SK-N-SH treated with all-trans-retinoic acid at 6 μM for 48 hours (cell line): ENCODE results near the gene SIPA1.

Source experiments
- ATAC-seq: fragments of 200-7000 bp; cut with Tn5 transposase; 3 replicates; pipeline ENCODE4 v1.9.1; 2020; ENCODE audit warnings: mild to moderate bottlenecking, moderate library complexity
- ARNTL ChIP-seq: fragments of 450-650 bp; formaldehyde crosslinking; IDR thresholded peaks from 2 replicates; pipeline ENCODE4 v1.5.0; 2020; ENCODE audit warnings: low read depth, mild to moderate bottlenecking, moderate library complexity, borderline replicate concordance
- BACH2 ChIP-seq: fragments of 250-450 bp; sonication (Bioruptor Pico); IDR thresholded peaks from 2 replicates; pipeline ENCODE4 v1.9.0; 2021; ENCODE audit warnings: mild to moderate bottlenecking, borderline replicate concordance
- ESRRG ChIP-seq: fragments of 250-450 bp; sonication (Bioruptor Pico); IDR thresholded peaks from 2 replicates; pipeline ENCODE4 v1.6.1; 2021; ENCODE audit warnings: mild to moderate bottlenecking
- GLIS3 ChIP-seq: fragments of 250-450 bp; sonication (Bioruptor Pico); IDR thresholded peaks from 2 replicates; pipeline ENCODE4 v1.5.0; 2020; ENCODE audit warnings: mild to moderate bottlenecking, moderate library complexity
- ISL1 ChIP-seq: fragments of 250-450 bp; sonication (Bioruptor Pico); IDR thresholded peaks from 2 replicates; pipeline ENCODE4 v2.1.2; 2022; ENCODE audit warnings: mild to moderate bottlenecking, moderate library complexity
- OSR1 ChIP-seq: fragments of 250-450 bp; sonication (Bioruptor Pico); IDR thresholded peaks from 2 replicates; pipeline ENCODE4 v1.8.0; 2022; ENCODE audit warnings: moderate library complexity, mild to moderate bottlenecking, inconsistent platforms
- PPARA ChIP-seq: fragments of 250-450 bp; sonication (Bioruptor Pico); IDR thresholded peaks from 2 replicates; pipeline ENCODE4 v1.5.0; 2020; ENCODE audit warnings: mild to moderate bottlenecking, borderline replicate concordance
- RARB ChIP-seq: fragments of 250-450 bp; sonication (Bioruptor Pico); IDR thresholded peaks from 2 replicates; pipeline ENCODE4 v1.8.0; 2021; ENCODE audit warnings: mild to moderate bottlenecking, moderate library complexity
- SNAI2 ChIP-seq: fragments of 250-450 bp; sonication (Bioruptor Pico); IDR thresholded peaks from 2 replicates; pipeline ENCODE4 v1.5.0; 2020; ENCODE audit warnings: mild to moderate bottlenecking, moderate library complexity
- TCF4 ChIP-seq: fragments of 250-450 bp; sonication (Bioruptor Pico); IDR thresholded peaks from 2 replicates; pipeline ENCODE4 v1.8.0; 2021; ENCODE audit warnings: mild to moderate bottlenecking, moderate library complexity, borderline replicate concordance
- ZC3H10 ChIP-seq: fragments of 250-450 bp; sonication (Bioruptor Pico); IDR thresholded peaks from 2 replicates; pipeline ENCODE4 v1.5.1; 2021; ENCODE audit warnings: mild to moderate bottlenecking, moderate library complexity
- ZFP3 ChIP-seq: fragments of 250-450 bp; sonication (Bioruptor Pico); IDR thresholded peaks from 2 replicates; pipeline ENCODE4 v1.5.0; 2020; ENCODE audit warnings: mild to moderate bottlenecking, moderate library complexity
- ZFP30 ChIP-seq: fragments of 450-650 bp; formaldehyde crosslinking; IDR thresholded peaks from 2 replicates; pipeline ENCODE4 v1.5.0; 2022; ENCODE audit warnings: mild to moderate bottlenecking, moderate library complexity
- ZNF565 ChIP-seq: fragments of 450-650 bp; formaldehyde crosslinking; conservative IDR thresholded peaks from 2 replicates; pipeline ENCODE4 v1.5.0; 2020; ENCODE audit warnings: low read depth, mild to moderate bottlenecking, moderate library complexity
- ZNF70 ChIP-seq: fragments of 450-650 bp; formaldehyde crosslinking; IDR thresholded peaks from 2 replicates; pipeline ENCODE4 v1.5.0; 2020; ENCODE audit warnings: mild to moderate bottlenecking, moderate library complexity
- ZNF8 ChIP-seq: fragments of 450-650 bp; formaldehyde crosslinking; IDR thresholded peaks from 2 replicates; pipeline ENCODE4 v1.5.0; 2020; ENCODE audit warnings: mild to moderate bottlenecking, moderate library complexity
- TF ChIP-seq, protein P1 (sequence below): fragments of 250-450 bp; sonication (Bioruptor Pico); IDR thresholded peaks from 2 replicates; pipeline ENCODE4 v1.8.0; 2021; ENCODE audit warnings: low read depth, mild to moderate bottlenecking, moderate library complexity, borderline replicate concordance
- TF ChIP-seq, protein P2 (sequence below): fragments of 250-450 bp; sonication (Bioruptor Pico); IDR thresholded peaks from 2 replicates; pipeline ENCODE4 v1.5.0; 2020; ENCODE audit warnings: mild to moderate bottlenecking, moderate library complexity
- TF ChIP-seq, protein P3 (sequence below): fragments of 250-450 bp; sonication (Bioruptor Pico); IDR thresholded peaks from 2 replicates; pipeline ENCODE4 v1.8.0; 2020; ENCODE audit warnings: mild to moderate bottlenecking, moderate library complexity, borderline replicate concordance
- TF ChIP-seq, protein P4 (sequence below): fragments of 250-450 bp; sonication (Bioruptor Pico); IDR thresholded peaks from 2 replicates; pipeline ENCODE4 v1.5.1; 2021; ENCODE audit warnings: mild to moderate bottlenecking, moderate library complexity
- TF ChIP-seq, protein P5 (sequence below): fragments of 250-450 bp; sonication (Bioruptor Pico); IDR thresholded peaks from 2 replicates; pipeline ENCODE4 v1.5.1; 2020; ENCODE audit warnings: low read depth, mild to moderate bottlenecking, moderate library complexity

The SIPA1 gene

DNA sequence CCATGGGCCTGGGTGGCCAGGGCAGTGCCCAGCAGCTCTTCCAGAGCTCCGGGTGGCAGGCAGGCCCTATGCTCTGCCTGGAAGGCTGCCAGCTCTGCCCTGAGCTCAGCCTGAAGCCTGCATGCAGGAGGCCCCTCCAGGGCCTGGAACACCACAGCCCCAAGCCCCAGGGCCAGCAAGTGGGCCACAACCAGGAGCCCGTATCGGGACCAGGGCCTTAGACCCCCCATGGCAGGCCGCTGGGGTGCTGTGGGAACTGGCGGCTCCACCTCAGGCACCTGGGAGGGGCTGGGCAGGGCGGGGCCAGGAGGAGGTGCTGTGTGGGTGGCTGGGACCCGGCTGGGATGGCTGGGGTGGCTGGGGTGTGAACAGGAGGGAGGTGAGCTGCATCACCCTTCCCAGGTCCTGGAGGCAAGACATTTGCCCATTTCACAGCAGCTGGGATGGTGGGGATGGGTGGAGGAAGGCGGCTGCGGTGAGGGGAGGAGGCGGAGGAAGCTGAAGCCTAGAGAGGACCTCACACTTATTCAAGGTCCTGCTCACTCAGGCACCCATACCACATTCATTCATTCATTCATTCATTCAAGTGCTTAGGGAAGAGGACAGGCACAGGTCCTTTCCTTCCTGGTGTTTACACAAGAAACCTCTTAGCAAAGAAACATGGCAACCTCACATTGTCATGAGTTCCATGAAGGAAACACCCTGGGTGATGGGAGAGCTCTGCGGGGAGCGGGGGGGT is 42.2 kb upstream of the SIPA1 start, which contains the start of gene KCNK7 (continued):
- TF ChIP-seq ZFP30 (CRISPR knock-in tag) (no peak), ZNF8 (CRISPR knock-in tag) (no peak), PPARA (CRISPR knock-in tag) (no peak), ZNF565 (CRISPR knock-in tag) (no peak)
- TF ChIP-seq, all 23 proteins: peak for 0

DNA sequence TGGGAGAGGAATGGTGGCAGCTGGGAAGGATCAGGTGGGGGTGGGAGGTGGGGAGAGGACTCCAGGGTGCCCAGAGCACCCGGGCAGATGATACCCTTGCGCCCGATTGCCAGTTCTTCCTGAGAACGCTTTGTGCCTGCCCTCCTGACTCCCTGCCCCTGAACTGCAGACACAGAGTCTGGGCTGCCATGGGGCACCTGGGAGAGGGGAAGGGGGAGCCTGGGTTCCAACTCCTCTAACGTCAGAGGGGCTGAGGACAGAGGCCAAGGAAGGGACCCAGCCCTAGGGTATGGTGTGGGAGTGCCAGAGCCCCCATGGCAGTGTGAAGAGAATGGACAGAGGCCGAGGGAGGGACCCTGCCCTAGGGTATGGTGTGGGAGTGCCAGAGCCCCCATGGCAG is 41.4 kb upstream of the SIPA1 start:
- no peak for ATAC-seq
- TF ChIP-seq ZFP3 (CRISPR knock-in tag) (no peak), ZNF70 (no peak), ZNF8 (CRISPR knock-in tag) (no peak), ZFP30 (CRISPR knock-in tag) (no peak), ARNTL (CRISPR knock-in tag) (no peak), RARB (CRISPR knock-in tag) (no peak), ESRRG (CRISPR knock-in tag) (no peak), TCF4 (CRISPR knock-in tag) (no peak), PPARA (CRISPR knock-in tag) (no peak), ZNF565 (CRISPR knock-in tag) (no peak), BACH2 (CRISPR knock-in tag) (no peak)
- TF ChIP-seq, protein P1, sequence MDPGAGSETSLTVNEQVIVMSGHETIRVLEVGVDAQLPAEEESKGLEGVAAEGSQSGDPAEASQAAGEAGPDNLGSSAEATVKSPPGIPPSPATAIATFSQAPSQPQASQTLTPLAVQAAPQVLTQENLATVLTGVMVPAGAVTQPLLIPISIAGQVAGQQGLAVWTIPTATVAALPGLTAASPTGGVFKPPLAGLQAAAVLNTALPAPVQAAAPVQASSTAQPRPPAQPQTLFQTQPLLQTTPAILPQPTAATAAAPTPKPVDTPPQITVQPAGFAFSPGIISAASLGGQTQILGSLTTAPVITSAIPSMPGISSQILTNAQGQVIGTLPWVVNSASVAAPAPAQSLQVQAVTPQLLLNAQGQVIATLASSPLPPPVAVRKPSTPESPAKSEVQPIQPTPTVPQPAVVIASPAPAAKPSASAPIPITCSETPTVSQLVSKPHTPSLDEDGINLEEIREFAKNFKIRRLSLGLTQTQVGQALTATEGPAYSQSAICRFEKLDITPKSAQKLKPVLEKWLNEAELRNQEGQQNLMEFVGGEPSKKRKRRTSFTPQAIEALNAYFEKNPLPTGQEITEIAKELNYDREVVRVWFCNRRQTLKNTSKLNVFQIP (CRISPR knock-in tag): no peak
- TF ChIP-seq, protein P2, sequence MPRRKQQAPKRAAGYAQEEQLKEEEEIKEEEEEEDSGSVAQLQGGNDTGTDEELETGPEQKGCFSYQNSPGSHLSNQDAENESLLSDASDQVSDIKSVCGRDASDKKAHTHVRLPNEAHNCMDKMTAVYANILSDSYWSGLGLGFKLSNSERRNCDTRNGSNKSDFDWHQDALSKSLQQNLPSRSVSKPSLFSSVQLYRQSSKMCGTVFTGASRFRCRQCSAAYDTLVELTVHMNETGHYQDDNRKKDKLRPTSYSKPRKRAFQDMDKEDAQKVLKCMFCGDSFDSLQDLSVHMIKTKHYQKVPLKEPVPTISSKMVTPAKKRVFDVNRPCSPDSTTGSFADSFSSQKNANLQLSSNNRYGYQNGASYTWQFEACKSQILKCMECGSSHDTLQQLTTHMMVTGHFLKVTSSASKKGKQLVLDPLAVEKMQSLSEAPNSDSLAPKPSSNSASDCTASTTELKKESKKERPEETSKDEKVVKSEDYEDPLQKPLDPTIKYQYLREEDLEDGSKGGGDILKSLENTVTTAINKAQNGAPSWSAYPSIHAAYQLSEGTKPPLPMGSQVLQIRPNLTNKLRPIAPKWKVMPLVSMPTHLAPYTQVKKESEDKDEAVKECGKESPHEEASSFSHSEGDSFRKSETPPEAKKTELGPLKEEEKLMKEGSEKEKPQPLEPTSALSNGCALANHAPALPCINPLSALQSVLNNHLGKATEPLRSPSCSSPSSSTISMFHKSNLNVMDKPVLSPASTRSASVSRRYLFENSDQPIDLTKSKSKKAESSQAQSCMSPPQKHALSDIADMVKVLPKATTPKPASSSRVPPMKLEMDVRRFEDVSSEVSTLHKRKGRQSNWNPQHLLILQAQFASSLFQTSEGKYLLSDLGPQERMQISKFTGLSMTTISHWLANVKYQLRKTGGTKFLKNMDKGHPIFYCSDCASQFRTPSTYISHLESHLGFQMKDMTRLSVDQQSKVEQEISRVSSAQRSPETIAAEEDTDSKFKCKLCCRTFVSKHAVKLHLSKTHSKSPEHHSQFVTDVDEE: no peak
- TF ChIP-seq, protein P3, sequence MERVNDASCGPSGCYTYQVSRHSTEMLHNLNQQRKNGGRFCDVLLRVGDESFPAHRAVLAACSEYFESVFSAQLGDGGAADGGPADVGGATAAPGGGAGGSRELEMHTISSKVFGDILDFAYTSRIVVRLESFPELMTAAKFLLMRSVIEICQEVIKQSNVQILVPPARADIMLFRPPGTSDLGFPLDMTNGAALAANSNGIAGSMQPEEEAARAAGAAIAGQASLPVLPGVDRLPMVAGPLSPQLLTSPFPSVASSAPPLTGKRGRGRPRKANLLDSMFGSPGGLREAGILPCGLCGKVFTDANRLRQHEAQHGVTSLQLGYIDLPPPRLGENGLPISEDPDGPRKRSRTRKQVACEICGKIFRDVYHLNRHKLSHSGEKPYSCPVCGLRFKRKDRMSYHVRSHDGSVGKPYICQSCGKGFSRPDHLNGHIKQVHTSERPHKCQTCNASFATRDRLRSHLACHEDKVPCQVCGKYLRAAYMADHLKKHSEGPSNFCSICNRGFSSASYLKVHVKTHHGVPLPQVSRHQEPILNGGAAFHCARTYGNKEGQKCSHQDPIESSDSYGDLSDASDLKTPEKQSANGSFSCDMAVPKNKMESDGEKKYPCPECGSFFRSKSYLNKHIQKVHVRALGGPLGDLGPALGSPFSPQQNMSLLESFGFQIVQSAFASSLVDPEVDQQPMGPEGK (CRISPR knock-in tag): no peak

DNA sequence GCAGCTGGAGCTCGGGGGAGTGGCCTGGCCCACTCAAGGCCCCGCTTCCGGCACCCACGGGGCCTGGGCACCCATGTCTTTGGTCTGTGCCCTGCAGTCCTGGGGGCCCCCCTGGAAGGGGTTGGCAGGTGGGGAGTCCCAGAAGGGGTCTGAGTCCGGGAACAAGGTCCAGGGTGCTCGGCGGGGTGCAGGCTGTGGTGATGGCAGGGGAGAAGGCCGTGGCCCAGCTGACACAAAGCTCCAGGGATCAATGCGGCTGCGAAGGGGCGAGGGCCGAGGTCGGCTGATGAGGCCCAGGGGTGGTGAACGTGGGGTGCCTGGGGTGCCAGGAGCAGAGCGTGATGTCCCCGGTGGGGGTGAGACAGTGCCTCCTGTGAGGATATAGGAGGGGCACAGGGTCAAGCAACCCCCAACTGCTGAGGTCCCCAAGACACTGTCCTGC is 39.6 kb upstream of the SIPA1 start:
- no peak for ATAC-seq
- TF ChIP-seq TCF4 (CRISPR knock-in tag) (no peak), BACH2 (CRISPR knock-in tag) (no peak), PPARA (CRISPR knock-in tag) (no peak), ZC3H10 (no peak), ZFP3 (CRISPR knock-in tag) (no peak), ARNTL (CRISPR knock-in tag) (no peak), ZNF565 (CRISPR knock-in tag) (no peak), OSR1 (CRISPR knock-in tag) (no peak), ESRRG (CRISPR knock-in tag) (no peak), ISL1 (CRISPR knock-in tag) (no peak), ZNF8 (CRISPR knock-in tag) (no peak), SNAI2 (CRISPR knock-in tag) (no peak), GLIS3 (no peak), RARB (CRISPR knock-in tag) (no peak), ZFP30 (CRISPR knock-in tag) (no peak)
- TF ChIP-seq, protein P4, sequence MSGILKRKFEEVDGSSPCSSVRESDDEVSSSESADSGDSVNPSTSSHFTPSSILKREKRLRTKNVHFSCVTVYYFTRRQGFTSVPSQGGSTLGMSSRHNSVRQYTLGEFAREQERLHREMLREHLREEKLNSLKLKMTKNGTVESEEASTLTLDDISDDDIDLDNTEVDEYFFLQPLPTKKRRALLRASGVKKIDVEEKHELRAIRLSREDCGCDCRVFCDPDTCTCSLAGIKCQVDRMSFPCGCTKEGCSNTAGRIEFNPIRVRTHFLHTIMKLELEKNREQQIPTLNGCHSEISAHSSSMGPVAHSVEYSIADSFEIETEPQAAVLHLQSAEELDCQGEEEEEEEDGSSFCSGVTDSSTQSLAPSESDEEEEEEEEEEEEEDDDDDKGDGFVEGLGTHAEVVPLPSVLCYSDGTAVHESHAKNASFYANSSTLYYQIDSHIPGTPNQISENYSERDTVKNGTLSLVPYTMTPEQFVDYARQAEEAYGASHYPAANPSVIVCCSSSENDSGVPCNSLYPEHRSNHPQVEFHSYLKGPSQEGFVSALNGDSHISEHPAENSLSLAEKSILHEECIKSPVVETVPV: no peak
- TF ChIP-seq, protein P1 (CRISPR knock-in tag): no peak
- TF ChIP-seq, protein P5, sequence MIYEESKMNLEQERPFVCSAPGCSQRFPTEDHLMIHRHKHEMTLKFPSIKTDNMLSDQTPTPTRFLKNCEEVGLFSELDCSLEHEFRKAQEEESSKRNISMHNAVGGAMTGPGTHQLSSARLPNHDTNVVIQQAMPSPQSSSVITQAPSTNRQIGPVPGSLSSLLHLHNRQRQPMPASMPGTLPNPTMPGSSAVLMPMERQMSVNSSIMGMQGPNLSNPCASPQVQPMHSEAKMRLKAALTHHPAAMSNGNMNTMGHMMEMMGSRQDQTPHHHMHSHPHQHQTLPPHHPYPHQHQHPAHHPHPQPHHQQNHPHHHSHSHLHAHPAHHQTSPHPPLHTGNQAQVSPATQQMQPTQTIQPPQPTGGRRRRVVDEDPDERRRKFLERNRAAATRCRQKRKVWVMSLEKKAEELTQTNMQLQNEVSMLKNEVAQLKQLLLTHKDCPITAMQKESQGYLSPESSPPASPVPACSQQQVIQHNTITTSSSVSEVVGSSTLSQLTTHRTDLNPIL (CRISPR knock-in tag): no peak
- TF ChIP-seq, protein P2: no peak
